ENCODE results near the gene ADD1. TPM values are rescaled to one million over a fixed set of nuclear protein-coding genes. Genes with fewer than 3 reads are reported as not detected.

ADD1 gene
- total and polyA plus RNA-seq, 11 donors: 179 to 275 (median 215) TPM

GRCh38 chr4:2963175-2963965, 119.7 kb downstream of the ADD1 start, which contains the start of the genes GRK4 and NOP14:
Gene GRK4, plus strand, starts transcription at chr4:2963571. Its CDS starts 500 bp downstream, at chr4:2964071.
Gene NOP14, minus strand, starts transcription at chr4:2963406. Its CDS starts 87 bp downstream, at chr4:2963319.
- H3K27me3 ChIP-seq: no peaks in the 10 kb centered on the region
- peak in 1 of 2 donors; percentile 67 for TF ChIP-seq POLR2A (IDR thresholded peaks at IDR 0.05)
- peak in 9 of 12 donors; percentile 3 to 72 (median 37) for TF ChIP-seq CTCF (IDR thresholded peaks at IDR 0.05)
- H3K4me1 ChIP-seq: peaks cover 4 to 30% (median 23%) of the 10 kb centered on the region in 12 donors
- DNase-seq (peak; percentile 98 to 99 (median 99)), ATAC-seq (peak; percentile 97 to 99 (median 98))
- WGBS, 4 donors: 0% methylated on average over 34 to 105 of the region's 105 CpGs
- intact Hi-C loops (cut with DNase I): loop anchor here in 4 of 10 donors (2.0 to 10.0 kb wide), 5 partner anchors 29 to 719 kb away; partner anchors contain the start of genes CFAP99 (in 3 of the 4), ZFYVE28 (in 3 of the 4), HAUS3 (in 1 of the 4) and POLN (in 1 of the 4)
- H3K9me3 ChIP-seq: no peaks in the 10 kb centered on the region
- peak within 1 kb of the TSS; percentile 60 to 92 (median 85) for H3K27ac ChIP-seq
- peaks cover 0 to 10% (median 3%) of the 10 kb centered on the region in 9 donors for H3K36me3 ChIP-seq
- H3K4me3 ChIP-seq: peak within 1 kb of the TSS; percentile 70 to 100 (median 84)

GRCh38 chr4:2963966-2964471, 120.4 kb downstream of the ADD1 start:
- peak in 3 of 4 donors; percentile 3 to 28 (median 19) for ATAC-seq
- Histone ChIP-seq H3K27me3 (no peaks in the 10 kb centered on the region), H3K4me3 (peak overlapping the region; percentile 70 to 100 (median 84)), H3K4me1 (peaks cover 4 to 30% (median 23%) of the 10 kb centered on the region in 12 donors), H3K27ac (peak overlapping the region; percentile 44 to 92 (median 85)), H3K36me3 (peaks cover 0 to 4% (median 0%) of the 10 kb centered on the region in 9 donors), H3K9me3 (no peaks in the 10 kb centered on the region)
- TF ChIP-seq CTCF (IDR thresholded peaks at IDR 0.05) (no peak), POLR2A (IDR thresholded peaks at IDR 0.05) (no peak)
- 1 to 2% (median 1%) methylated on average over 26 to 38 of the region's 38 CpGs for WGBS, 4 donors
- intact Hi-C loops (cut with DNase I): loop anchor here in 4 of 10 donors (2.0 to 10.0 kb wide), 5 partner anchors 29 to 719 kb away; partner anchors contain the start of genes CFAP99 (in 3 of the 4), ZFYVE28 (in 3 of the 4), HAUS3 (in 1 of the 4) and POLN (in 1 of the 4)
- peak in 3 of 5 donors; percentile 22 to 80 (median 66) for DNase-seq

- intact Hi-C loops (cut with DNase I): loop anchor here in 5 of 10 donors (5.0 to 10.0 kb wide), 5 partner anchors 68 to 720 kb away; partner anchors contain the start of genes CFAP99 (in 3 of the 5), ZFYVE28 (in 3 of the 5), HAUS3 (in 1 of the 5) and POLN (in 1 of the 5)
- H3K27ac ChIP-seq: peak overlapping the region in 7 of 12 donors; percentile 44 to 91 (median 85)
- WGBS, 4 donors: 53 to 63% (median 62%) methylated on average over 5 of the region's 5 CpGs
Measured at GRCh38 chr4:2964706-2965258, 121.1 kb downstream of the ADD1 start.

More at GRCh38 chr4:2964706-2965258, 121.1 kb downstream of the ADD1 start:
- Histone ChIP-seq H3K36me3 (peaks cover 0 to 4% (median 0%) of the 10 kb centered on the region in 9 donors), H3K9me3 (no peaks in the 10 kb centered on the region), H3K4me1 (peaks cover 4 to 30% (median 23%) of the 10 kb centered on the region in 12 donors), H3K4me3 (peak overlapping the region in 10 of 12 donors; percentile 77 to 100 (median 88)), H3K27me3 (no peaks in the 10 kb centered on the region)
- DNase-seq (no peak), ATAC-seq (no peak)
- no peak for TF ChIP-seq CTCF (IDR thresholded peaks at IDR 0.05)
- no peak for TF ChIP-seq POLR2A (IDR thresholded peaks at IDR 0.05)

Data from heart left ventricle (tissue), 16 donors.